ENCODE data around the gene RASGRP1. TPM values are rescaled to one million over a fixed set of nuclear protein-coding genes. Genes with fewer than 3 reads are reported as not detected.

Gene RASGRP1
- total RNA-seq, 4 donors from 2014 or later, result 15.0 to 23.1 (median 19.5) TPM

GRCh38 chr15:38520035-38520434 lies 44.6 kb downstream of the RASGRP1 start:
- WGBS, 2 donors, result 87 to 90% methylated on average over 3 of the region's 3 CpGs
- no peak overlapping the region for H3K4me3 ChIP-seq (ENCODE audit: low read depth, poor library complexity, severe bottlenecking)
- TF ChIP-seq POLR2A (IDR thresholded peaks at IDR 0.05) (no peak), CTCF (IDR thresholded peaks at IDR 0.05) (no peak)
- intact Hi-C loops (cut with DNase I; ENCODE audit: low total_unique reads), result no loop called here
- no peak for DNase-seq (ENCODE audit: low spot score in 2 of 2)

- no peak for TF ChIP-seq POLR2A (IDR thresholded peaks at IDR 0.05)
- TF ChIP-seq CTCF (IDR thresholded peaks at IDR 0.05), result no peak
- no peak overlapping the region for H3K4me3 ChIP-seq (ENCODE audit: low read depth, poor library complexity, severe bottlenecking)
- intact Hi-C loops (cut with DNase I; ENCODE audit: low total_unique reads), result no loop called here
- WGBS, 2 donors, result 91 to 96% methylated on average over 4 of the region's 4 CpGs
- DNase-seq (ENCODE audit: low spot score in 2 of 2), result no peak
Observed at GRCh38 chr15:38518084-38518483, 46.5 kb downstream of the RASGRP1 start.

- intact Hi-C loops (cut with DNase I; ENCODE audit: low total_unique reads), result no loop called here
- DNase-seq (ENCODE audit: low spot score in 2 of 2), result no peak
- 71 to 76% methylated on average over 2 of the region's 2 CpGs for WGBS, 2 donors
Observed at GRCh38 chr15:38517312-38517975, 47.2 kb downstream of the RASGRP1 start.

GRCh38 chr15:38516626-38517025 lies 48.0 kb downstream of the RASGRP1 start:
- no peak for DNase-seq (ENCODE audit: low spot score in 2 of 2)
- WGBS, 2 donors, result 84% methylated on average over 5 of the region's 5 CpGs
- no peak for TF ChIP-seq CTCF (IDR thresholded peaks at IDR 0.05)
- TF ChIP-seq POLR2A (IDR thresholded peaks at IDR 0.05), result no peak
- no peak overlapping the region for H3K4me3 ChIP-seq (ENCODE audit: low read depth, poor library complexity, severe bottlenecking)
- intact Hi-C loops (cut with DNase I; ENCODE audit: low total_unique reads), result no loop called here

More at GRCh38 chr15:38517312-38517975, 47.2 kb downstream of the RASGRP1 start:
- H3K4me3 ChIP-seq (ENCODE audit: low read depth, poor library complexity, severe bottlenecking), result no peak overlapping the region
- TF ChIP-seq POLR2A (IDR thresholded peaks at IDR 0.05) (no peak), CTCF (IDR thresholded peaks at IDR 0.05) (no peak)

GRCh38 chr15:38514601-38515000 lies 50.0 kb downstream of the RASGRP1 start:
- WGBS, 2 donors, result 52 to 56% methylated on average over 2 of the region's 2 CpGs
- intact Hi-C loops (cut with DNase I; ENCODE audit: low total_unique reads), result no loop called here
- TF ChIP-seq POLR2A (IDR thresholded peaks at IDR 0.05), result no peak
- no peak overlapping the region for H3K4me3 ChIP-seq (ENCODE audit: low read depth, poor library complexity, severe bottlenecking)
- no peak for DNase-seq (ENCODE audit: low spot score in 2 of 2)

- TF ChIP-seq POLR2A (IDR thresholded peaks at IDR 0.05) (no peak), CTCF (IDR thresholded peaks at IDR 0.05) (no peak)
- H3K4me3 ChIP-seq (ENCODE audit: low read depth, poor library complexity, severe bottlenecking), result no peak overlapping the region
- intact Hi-C loops (cut with DNase I; ENCODE audit: low total_unique reads), result no loop called here
- 76 to 94% methylated on average over 1 of the region's 1 CpG for WGBS, 2 donors
- no peak for DNase-seq (ENCODE audit: low spot score in 2 of 2)
Observed at GRCh38 chr15:38512901-38513300, 51.7 kb downstream of the RASGRP1 start.
